Sigmoid colon (tissue), 3 donors: ENCODE results near the gene SMYD3.

ENCODE experiments used
- CTCF ChIP-seq, 4 experiments: fragments of 450-650 bp in 3 of 4; fragments of 200-600 bp in 1 of 4; IDR thresholded peaks; one replicate each; pipeline ENCODE4 v1.5.1; 2016 to 2019; ENCODE audit warnings: antibody characterized with exemption in 4 of 4, mild to moderate bottlenecking in 3 of 4, moderate library complexity in 2 of 4
- POLR2A ChIP-seq, 2 donors: fragments of 450-650 bp; IDR thresholded peaks; one replicate each; pipeline ENCODE4 v1.6.1; 2016; ENCODE audit warnings: antibody characterized with exemption in 2 of 2, mild to moderate bottlenecking in 2 of 2, moderate library complexity in 2 of 2

GRCh38 chr1:245791410-245792312 lies 715.4 kb downstream of the SMYD3 start:
- no peak for TF ChIP-seq POLR2A (IDR thresholded peaks at IDR 0.05)
- TF ChIP-seq CTCF (IDR thresholded peaks at IDR 0.05): no peak
